Stimulated activated CD4-positive, alpha-beta T cell treated with anti-CD3 and anti-CD28 coated beads, Interleukin-2, amount 100 ng/mL, for 48 hours (primary cell): ENCODE data around the gene TIAM1.
A peak's percentile ranks its signal among the peaks of the same experiment; 100 is the strongest.

Source experiments
- DNase-seq, 2 donors: peaks; one replicate each; pipeline ENCODE4 v3.0.0-alpha.2; 2020

The TIAM1 gene

DNA sequence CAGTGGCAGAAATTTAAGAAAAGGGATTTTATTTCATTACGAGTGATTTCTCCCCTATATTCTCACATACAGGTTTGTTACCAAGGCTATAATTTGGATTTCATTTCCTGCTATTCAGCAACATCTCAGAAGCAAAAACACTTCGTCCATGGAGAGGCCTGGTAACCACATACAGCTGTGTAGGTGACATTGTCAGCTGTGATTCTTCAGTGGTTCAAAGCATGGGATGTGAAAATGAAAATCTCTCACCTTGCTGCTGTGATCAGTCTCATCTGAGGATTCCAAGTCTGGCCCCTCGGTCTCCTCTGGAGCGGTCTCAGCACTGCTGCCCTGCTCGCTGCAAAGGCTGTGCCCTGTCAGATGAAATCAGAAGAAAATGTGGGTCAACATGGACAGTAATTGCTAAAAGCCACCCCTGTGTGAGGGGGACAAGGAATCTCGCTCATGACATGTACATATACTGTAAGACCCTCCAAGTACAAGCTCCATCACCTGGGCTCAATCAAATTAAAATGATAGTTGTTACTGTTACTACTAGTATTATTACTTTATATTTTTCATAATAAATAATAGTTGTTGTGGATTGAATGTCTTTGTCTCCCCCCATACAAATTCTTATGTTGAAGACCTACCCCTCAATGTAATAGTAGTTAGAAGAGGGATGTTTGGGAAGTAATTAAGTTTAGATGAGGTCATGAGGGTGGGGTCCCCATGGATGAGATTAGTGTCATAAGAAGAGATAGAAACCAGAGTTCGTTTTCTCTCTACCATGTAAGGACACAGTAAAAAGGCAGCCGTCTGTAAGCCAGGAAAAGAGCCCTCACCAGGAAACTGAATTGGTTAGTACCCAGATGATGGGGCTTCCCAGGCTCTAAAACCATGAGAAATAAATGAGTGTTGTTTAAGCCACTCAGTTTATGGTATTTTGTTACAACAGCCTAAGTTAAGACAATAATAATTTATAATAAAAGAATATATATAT is 179.1 kb downstream of the TIAM1 start:
- DNase-seq, result no peak

DNA sequence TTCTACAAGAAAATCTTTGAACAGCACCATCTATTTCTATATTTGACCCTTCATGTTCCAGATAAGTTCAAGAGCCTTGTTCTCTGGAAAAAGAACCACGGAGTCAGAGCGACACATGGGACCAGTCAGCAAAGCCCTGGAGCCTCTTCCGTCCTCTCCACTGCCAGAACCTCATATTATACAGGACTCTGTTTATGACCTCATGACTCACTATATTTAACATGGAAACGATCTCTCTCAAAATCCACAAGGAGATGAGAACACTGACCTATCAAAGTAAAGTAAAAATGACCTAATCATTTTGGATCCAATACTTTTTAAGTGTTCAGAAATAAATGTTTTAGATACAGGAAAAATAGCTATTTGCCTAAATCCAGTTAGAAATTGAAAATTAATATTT is 181.2 kb downstream of the TIAM1 start:
- DNase-seq, result no peak

DNA sequence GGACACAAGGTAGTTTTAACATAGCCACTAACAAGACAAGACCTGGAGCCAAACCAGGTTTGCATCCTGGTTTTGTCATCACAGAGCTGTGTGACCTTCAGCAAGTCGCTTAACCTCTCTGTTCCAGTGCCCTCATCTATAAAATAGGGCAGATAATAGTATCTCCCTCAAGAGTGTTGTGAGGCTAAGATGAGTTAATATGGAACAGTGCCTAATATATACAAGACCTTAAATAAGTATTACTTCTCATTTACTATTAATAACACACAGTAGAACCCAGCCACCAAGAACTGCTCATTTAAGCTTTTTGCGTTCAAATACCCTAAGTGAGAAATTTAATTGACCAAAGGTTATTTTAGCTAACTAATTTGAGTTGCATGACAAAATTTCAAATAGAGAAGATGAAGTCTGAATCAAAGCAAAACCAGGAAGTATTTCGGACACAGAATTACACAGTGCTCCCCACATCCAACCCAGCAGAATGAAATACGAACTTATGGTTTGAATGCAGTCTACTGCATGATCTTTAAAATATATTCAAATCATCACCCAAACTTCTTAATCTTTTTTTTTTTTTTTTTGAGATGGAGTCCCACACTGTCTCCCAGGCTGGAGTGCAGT is 181.9 kb downstream of the TIAM1 start:
- no peak for DNase-seq

DNA sequence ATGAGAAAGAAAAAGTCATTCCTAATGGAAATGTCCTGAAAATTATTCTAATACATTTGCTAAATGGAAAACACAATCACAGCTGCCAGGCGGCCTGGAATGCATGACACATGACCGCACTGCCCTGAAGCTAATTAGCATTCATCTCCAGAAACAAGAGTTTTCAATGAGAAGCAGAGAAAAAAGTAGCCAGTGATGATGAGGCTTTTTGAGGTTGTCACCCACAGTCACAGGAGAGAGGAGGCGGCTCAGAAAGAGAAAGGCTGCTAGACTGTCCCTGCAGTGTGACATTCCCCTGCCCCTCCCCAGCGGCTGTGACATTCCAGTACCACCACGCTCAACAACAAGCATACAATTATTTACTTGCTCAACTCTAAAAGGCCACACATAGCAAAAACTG is 182.9 kb downstream of the TIAM1 start:
- DNase-seq, result no peak

DNA sequence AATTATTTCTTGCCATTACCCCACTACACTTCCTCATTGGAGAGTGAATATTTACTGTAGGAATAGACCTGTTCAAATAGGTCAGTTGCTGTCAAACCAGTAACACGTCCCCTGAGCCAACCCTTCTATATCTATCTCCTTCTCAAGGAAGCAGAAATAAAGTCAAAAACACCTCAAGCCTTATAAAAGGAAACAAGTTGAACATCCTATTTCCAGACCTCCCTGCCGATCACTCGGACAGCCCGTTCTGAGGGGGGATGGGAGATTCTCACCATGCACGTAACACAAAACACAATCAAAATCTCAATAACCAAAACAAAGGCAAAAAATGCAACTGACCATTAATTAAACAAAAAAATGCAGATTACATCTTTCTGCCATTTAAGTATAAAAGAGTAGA is 184.3 kb downstream of the TIAM1 start:
- DNase-seq, result no peak

DNA sequence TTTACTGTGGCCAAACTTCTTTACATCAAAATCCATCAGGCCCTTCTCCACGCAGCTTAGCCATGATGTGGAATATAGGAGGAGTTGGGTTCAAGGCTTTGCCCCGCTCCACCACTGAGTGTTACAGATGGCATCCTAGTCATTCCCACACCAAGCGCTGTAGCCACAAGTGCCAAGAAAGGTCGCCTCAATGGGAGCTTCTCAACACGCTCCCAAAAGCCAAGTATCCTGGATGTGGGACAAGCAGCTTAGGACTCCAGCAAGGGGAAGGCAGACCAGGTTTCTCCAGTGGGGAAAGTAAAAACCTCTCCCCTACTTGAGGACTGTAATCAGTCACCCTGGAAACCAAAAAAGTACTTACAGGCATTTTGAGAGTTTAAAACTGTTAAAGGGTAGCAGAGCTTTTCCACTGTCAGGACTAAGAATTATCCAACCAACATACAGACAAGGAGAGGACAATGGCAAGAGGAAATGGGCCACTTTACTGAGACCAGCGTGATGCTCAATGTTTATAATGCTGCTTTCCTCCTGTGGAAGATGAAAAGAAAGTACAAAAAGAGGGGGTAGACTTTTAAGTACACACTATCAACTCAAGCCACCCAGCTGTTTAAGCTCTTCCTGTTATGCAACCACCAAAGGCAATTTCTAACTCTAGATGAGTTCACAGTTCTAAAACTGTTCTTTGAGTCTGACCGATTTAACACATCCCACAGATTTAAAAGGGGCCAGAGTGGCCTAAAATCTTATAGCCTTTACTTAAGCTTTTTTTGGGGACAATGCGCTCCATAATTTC is 185.1 kb downstream of the TIAM1 start:
- DNase-seq, result no peak

DNA sequence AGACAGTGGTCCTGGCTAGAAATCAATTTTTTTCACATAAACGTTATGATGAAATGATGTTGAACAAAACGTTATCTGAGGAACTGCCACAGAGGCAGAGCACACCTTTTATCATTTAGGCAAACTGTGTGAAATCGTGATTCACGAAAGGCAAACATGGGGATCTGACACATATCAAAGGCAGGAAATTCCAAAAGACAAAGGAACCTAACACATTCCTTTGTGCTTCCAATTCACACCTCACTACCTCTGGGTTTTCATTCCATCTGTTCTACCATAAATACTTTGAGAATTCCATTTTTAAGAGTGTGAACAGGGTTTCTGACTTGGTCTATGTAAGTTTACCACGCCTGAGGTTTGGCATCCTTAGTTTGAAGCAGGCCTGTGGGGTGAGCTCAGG is 186.3 kb downstream of the TIAM1 start:
- DNase-seq, result no peak

DNA sequence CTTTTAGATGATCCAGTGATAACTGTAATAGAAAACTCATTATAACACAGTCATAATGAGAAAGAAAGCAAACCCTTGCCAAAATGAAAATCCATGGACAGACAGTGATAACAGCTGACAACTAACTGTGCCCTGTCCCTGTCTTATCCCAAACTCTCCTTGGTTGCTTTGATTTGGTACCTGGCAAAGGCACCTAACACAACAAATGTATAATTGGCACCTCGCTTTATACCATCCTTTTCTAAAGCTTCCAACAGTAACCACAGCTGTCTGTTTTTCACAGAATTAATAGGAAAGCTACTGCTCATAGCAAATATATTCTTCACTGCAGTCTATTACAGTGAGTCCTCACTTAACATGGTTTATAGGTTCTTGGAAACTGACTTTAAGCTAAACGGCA is 187.4 kb downstream of the TIAM1 start:
- DNase-seq, result no peak

DNA sequence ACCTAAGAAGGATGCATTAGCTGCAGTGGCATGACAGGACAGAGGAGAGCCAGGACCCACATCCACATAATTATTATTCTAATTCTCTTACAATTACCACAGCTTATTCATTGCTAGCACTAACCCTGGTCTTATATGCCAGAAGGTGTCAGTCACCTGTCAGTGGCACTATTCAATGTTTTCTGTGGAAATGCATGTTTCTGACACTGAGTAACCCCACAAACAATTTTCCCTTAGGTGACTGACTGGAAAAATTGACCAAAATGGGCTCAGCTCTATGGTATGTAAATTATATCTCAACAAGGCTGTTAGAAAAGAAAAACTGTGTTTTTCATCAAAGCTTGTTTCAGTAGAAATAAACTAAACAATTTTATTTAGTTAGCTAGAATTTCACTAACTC is 187.9 kb downstream of the TIAM1 start:
- DNase-seq, result no peak

DNA sequence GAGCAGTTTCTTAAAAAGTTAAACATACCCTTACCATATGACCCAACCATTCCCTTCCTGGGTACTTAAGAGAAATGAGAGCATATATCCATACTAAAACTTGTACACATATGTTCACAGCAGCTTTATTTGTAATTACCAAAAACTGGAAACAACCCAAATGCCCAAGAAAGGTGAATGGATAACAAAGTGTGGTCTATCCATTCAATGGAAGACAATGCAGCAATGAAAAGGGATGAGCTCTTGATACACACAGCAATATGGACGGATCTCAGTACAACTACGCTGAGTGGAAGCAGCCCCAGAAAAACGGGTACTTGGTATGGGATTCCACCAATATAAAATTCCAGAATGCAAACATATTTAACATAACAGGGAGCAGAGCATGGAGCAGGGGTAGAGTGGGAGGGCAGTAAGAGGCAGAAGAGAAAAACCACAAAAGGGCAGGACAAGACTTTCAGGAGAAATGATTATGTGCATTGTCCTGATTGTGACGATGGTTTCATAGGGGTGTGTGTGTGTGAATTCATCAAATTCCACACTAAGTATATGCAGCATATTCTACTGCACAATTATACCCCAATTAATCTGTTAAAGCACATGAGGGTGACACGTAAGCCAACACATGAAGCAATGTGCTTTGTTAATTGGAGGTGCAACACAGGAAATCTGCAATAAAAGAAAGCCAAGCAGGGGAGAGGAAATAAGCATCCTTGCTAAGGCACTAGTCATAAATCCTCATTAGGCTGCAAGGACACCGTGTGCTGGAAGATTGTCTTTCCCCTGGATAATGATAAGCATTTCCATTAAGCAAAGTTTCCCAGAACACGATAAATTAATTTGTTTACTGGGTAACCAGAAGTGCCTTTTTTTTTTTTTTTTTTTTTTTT is 192.7 kb downstream of the TIAM1 start:
- DNase-seq, result no peak

DNA sequence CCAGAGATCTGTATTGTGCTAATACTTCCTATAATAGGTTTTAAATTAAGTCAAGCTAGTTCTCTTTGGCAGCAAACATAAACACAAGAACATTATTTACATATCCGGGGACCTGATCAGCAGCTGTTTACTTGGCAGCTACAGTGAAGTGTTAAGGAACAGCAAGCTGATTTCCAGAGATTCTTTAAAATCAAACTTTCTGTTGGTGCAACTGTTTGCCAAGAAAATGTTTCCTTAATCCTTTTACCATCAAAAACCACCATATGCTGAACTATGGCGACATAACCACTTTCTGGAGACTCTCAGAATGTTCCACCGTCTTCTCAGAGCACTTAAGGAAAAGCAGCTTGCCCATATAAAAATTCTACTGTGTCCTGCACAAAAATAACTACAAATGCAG is 198.8 kb downstream of the TIAM1 start:
- no peak for DNase-seq

DNA sequence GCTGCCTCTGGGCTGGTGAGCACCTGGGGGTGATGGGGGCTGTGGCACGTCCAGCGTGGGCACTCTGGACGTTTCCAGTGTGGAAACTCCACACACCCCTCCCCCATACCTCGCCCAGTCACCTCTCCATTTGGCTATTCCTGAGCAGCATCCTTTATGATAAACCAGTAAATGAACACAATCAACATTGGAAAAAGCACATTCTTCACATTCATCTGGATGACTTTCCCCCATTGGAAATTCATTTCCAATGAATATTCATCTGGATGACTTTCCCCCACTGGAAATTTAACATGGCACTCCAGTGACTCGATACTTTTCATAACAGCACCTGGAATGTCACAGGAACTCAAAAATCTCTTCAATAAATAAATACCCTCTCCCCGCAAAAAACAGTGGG is 201.0 kb downstream of the TIAM1 start:
- DNase-seq, result no peak

DNA sequence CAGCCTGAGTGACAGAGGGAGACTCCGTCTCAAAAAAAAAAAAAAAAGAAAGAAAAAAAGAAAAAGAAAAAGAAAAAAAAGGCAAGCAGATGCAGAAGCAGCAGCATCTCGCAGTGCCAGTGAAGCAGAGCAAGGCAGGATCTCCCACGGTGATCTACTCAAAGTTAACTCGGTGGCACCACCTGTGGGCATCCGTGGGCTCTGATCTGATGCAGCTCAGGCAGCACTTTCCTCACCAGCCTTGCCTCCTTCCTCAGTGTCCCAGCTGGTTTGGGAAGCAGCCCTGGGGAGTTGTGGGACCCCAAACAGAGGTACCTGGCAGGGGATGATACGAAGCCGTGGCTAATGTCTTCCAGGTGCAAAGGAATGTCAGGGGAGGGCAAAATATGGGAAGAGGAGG is 201.5 kb downstream of the TIAM1 start:
- DNase-seq, result no peak

DNA sequence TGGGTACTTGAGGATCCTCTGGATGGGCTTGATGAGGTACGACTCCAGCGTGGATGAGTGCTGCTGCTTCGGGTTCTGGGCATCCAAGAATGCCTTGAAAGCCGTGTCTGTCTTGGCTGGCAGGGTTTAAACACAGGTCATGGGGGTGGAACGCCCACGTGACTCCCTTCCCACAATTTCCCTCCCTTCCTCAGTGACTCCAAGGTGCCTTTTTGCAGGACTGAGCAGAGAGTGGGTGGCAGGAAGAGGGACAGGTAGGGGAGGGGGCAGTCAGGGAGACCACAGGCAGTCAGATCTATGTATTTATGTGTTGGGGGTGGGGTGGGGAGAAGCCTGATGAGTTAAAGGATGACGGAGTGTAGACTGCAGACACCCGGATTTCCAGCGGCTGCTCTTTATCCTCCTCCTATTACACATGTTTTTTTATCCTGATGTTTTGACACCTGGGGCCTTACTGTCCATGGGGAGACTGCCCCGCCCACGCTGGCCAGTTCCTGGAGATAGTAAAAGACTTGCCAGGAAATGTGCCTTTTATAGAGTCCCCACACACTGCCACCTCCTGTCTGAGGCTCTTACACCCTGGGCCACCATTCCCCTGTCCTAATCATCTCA is 202.6 kb downstream of the TIAM1 start:
- DNase-seq, result no peak

DNA sequence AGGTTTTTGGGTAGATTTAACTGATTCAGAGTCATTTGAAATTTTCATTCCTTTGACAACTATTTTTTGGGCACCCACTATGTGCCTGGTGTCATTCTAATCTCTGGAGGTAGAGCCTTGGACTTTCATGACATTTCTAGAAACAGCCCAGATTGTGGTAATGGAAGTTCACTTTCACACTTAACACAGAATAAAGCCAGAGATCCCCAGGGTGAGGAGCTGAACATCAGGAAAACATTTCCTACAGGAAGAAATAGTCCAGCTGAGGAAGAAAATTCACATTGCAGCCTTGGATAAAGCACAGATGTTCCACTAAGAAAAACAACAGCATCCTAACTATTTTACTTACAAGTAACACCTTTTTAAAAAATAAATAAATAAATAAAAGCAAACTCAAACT is 203.4 kb downstream of the TIAM1 start:
- DNase-seq, result no peak

DNA sequence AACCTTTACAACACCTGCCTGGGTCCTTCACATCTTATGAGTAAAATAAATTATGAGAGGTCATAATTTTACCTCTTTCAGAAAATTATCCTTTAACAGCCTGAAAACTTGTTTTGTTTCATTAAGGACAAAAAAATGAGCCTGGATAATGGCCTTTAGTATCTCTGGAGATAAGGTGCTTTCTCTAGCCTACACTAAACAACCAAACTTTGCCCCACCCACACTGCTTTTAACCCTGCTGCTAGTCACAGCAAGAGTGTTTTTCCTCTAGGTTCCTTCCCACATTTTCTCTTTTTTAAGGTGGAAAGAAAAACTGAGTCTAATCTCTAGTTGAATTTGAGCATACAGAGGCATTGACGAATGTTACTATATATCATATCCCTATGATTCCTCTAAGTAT is 204.0 kb downstream of the TIAM1 start:
- DNase-seq, result no peak

DNA sequence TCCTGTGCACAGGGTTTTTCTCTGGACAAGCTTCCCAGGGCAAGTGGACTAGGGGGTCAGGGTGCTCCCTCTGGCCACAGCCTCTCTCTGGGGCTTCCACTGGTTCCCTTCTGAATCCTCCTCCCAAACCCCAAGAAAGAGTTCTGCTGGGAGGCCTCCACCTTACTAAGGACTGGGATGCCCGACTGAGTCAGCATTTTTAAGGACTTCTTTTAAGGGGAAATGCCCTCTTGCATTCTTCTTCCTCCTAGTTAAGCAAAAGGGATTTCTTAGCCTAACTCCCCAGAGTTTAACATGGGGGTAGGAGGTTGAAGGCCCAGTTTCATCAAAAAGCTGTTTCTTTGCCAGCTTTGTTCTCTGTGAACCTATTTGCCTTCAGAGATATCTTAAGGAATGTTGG is 206.1 kb downstream of the TIAM1 start:
- DNase-seq, result no peak

DNA sequence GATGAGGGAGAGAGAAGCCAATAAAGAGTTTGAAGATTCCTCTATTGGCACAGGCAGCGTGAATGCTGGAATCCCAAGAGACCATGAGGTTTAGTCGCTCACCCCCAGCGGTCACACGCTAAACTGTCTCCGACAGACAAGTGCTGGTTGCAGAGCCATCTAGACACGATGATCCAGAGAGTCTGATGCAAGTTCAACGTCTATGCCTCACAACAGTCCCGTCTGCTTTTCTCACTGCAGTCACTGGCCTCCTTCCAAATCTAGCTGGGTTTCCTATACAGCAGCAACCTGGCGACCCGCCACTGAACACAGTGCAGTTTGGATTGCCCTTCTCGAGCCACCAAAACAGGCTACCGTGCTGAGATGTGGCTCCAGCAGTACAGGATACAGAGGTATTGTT is 207.2 kb downstream of the TIAM1 start:
- DNase-seq, result no peak

DNA sequence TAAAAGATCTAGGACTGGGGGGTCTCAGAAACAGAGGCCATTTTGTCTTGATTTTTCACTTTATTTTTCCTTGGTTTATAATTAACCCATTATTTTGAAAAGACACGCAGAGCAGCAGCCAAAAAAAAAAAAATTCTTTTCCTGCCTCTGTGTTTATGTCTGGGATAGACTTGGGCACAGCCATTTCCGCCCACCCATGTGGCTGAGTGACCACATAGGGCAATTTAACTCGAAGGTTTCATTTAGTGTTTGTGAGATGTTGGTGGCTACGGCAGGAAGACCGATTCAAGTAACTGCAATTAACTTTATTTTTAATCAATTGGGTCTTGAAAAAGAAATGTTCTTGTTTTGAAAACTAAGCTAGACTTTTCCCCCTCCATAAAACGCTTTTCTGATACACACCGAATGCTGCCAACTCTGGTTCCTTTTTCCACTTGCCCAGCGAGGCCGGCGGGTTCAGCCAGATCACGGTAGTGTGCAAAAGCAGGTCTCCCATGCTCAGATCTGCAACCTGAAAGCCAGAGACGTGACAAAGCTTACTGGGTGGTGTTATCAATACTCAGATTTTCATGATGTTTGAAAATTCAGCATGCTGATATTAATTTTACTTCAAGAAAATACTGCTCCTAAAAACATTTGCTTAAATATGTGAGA is 208.4 kb downstream of the TIAM1 start:
- DNase-seq, result no peak

DNA sequence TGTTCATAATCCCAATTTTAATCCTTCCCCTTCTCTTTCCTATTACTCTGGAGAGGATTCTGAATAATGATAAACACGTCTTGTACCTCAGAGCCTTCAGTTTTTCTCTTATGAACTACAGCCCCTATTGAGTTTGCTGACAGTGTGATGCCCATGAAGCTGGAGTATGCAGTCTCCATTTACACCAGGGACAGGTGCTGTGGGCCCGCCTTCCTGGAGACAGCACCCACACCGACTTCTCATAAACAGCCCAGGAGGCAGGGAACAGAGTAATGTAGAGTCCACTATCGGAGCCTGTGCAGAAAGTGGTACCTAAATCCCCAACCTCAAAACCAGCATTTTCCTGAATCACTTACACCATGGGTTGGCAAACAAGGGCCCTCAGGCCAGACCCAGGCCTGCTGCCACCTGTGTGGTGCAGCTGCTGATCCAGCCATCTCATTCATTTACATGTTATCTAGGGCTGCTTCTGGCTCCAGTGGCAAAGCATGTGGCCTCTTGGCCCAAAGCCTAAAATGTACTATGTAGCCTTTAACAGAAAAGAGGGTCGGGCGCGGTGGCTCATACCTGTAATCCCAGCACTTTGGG is 210.7 kb downstream of the TIAM1 start:
- DNase-seq, result no peak

DNA sequence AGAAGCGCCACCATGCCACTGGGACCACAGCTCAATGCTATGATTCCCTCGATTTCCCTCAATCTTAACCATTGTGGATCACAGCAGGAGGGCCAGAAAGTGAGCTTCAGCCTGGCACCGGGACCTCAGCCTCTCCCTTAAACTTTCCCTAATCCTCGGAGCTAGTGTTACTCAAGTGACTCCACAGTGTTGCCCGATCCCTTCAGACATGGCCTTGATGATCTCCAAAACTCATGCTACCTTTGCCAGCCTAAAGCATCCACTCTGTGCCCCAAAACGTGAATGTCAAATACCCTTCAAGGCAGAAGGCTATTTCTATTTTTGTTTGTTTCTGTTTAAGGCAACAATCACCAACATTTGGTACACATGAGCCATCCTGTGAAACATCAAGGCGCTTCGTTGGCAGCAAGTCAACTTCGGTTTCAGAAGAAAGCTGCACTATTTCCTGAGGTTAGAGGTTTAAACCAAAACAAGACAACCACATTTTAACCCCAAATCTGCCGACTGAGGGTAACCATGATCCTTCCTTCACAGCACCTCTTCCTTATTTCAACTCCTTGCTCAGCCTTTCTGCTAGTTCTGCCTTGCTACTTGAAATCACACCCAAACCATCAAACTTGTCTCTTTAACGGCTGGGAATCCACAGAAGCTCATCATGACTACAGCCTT is 211.4 kb downstream of the TIAM1 start:
- peak; percentile 45 to 48 for DNase-seq
